SK-N-SH (cell line): ENCODE measurements around the gene CD83. TPM values are rescaled to one million over a fixed set of nuclear protein-coding genes. Genes with fewer than 3 reads are reported as not detected.

Experiments used
- CTCF ChIA-PET: fragments of 300-600, 350-600 bp; formaldehyde crosslinking; extraction: SDS; loops from one replicate; lab custom pipeline; 2021; lab: Yijun Ruan, JAX
- POLR2A ChIA-PET: fragments of 350-600 bp; sonication (Branson Sonifier 250); formaldehyde crosslinking; extraction: SDS; loops from one replicate; lab custom pipeline; 2020; ENCODE audit warnings: antibody characterized with exemption, inconsistent platforms; lab: Yijun Ruan, JAX
- DNase-seq: peaks from one replicate; pipeline ENCODE4 v3.0.0; 2012
- H2AFZ ChIP-seq: fragments of 200-600 bp; sonication (generic); 2 replicates; pipeline ENCODE4 v1.8.1; 2016; ENCODE audit warnings: antibody characterized with exemption, mild to moderate bottlenecking, low read depth
- H3F3A ChIP-seq: fragments of 200-600 bp; sonication (generic); replicated peaks from 2 replicates; pipeline ENCODE3; 2016; ENCODE audit warnings: antibody characterized with exemption, mild to moderate bottlenecking; ENCODE audit not compliant: insufficient read depth
- H3K27ac ChIP-seq, 2 experiments: fragments of 200-500 bp in 1 of 2; fragments of 200-600 bp in 1 of 2; sonication (Bioruptor generic) in 1 of 2; sonication (generic), shearing (Covaris generic) in 1 of 2; 2 replicates each; pipeline versions ENCODE4 v1.5.1 to v1.6.1; 2014 to 2016; ENCODE audit warnings: low read depth in 2 of 2, inconsistent platforms in 1 of 2, low read length in 1 of 2, mild to moderate bottlenecking in 1 of 2, mixed read lengths in 1 of 2
- H3K27me3 ChIP-seq: fragments of 200-600 bp; sonication (generic), shearing (Covaris generic); 2 replicates; pipeline ENCODE4 v1.6.1; 2016; ENCODE audit warnings: mixed run types; ENCODE audit not compliant: insufficient read depth
- H3K36me3 ChIP-seq, 2 experiments: fragments of 200-500 bp in 1 of 2; fragments of 200-600 bp in 1 of 2; sonication (Bioruptor generic) in 1 of 2; sonication (generic) in 1 of 2; replicated peaks in 1 of 2; 2 replicates each; pipeline versions ENCODE3 to v1.5.1; 2014 to 2016; ENCODE audit warnings: low read length in 1 of 2, mild to moderate bottlenecking in 1 of 2; ENCODE audit not compliant: insufficient read depth in 2 of 2, control insufficient read depth in 1 of 2
- H3K4me1 ChIP-seq, 2 experiments: fragments of 200-500 bp in 1 of 2; fragments of 200-600 bp in 1 of 2; sonication (Bioruptor generic) in 1 of 2; sonication (generic), shearing (Covaris generic) in 1 of 2; 2 replicates each; pipeline versions ENCODE4 v1.5.1 to v1.6.1; 2014 to 2016; ENCODE audit warnings: low read depth in 1 of 2, low read length in 1 of 2, mixed run types in 1 of 2; ENCODE audit not compliant: insufficient read depth in 2 of 2, control insufficient read depth in 1 of 2
- H3K4me2 ChIP-seq: fragments of 200-600 bp; sonication (generic), shearing (Covaris generic); 2 replicates; pipeline ENCODE4 v1.6.1; 2017; ENCODE audit warnings: mixed run types
- H3K4me3 ChIP-seq, 2 experiments: fragments of 200-500 bp in 1 of 2; fragments of 200-600 bp in 1 of 2; sonication (Bioruptor generic) in 1 of 2; sonication (generic), shearing (Covaris generic) in 1 of 2; 2 replicates each; pipeline versions ENCODE4 v1.5.1 to v1.8.1; 2014 to 2016; ENCODE audit warnings: low read depth in 2 of 2, inconsistent platforms in 1 of 2, low read length in 1 of 2, mild to moderate bottlenecking in 1 of 2, mixed read lengths in 1 of 2, moderate library complexity in 1 of 2
- H3K79me2 ChIP-seq: fragments of 200-600 bp; sonication (generic); 2 replicates; pipeline ENCODE4 v1.8.1; 2017; ENCODE audit warnings: mild to moderate bottlenecking; ENCODE audit not compliant: insufficient read depth
- H3K9ac ChIP-seq: fragments of 200-600 bp; sonication (generic); 2 replicates; pipeline ENCODE4 v1.6.1; 2017; ENCODE audit warnings: mixed run types
- H3K9me2 ChIP-seq: fragments of 200-600 bp; sonication (generic); 2 replicates; pipeline ENCODE4 v1.6.1; 2017; ENCODE audit warnings: mixed run types
- H3K9me3 ChIP-seq: fragments of 200-600 bp; sonication (generic); 2 replicates; pipeline ENCODE4 v1.6.1; 2017; ENCODE audit warnings: mixed run types, mild to moderate bottlenecking, moderate library complexity
- H4K20me1 ChIP-seq: fragments of 200-600 bp; sonication (generic); 2 replicates; pipeline ENCODE4 v1.6.1; 2017; ENCODE audit warnings: mild to moderate bottlenecking, mixed run types; ENCODE audit not compliant: insufficient read depth
- CHD2 ChIP-seq: fragments of 150-350 bp; IDR thresholded peaks from 2 replicates; pipeline ENCODE4 v1.6.1; 2018; ENCODE audit warnings: low read length; ENCODE audit not compliant: partially characterized antibody
- EZH2phosphoT487 ChIP-seq: fragments of 200-600 bp; sonication (generic); IDR thresholded peaks from 2 replicates; pipeline ENCODE4 v1.6.1; 2017; ENCODE audit warnings: low read depth, mixed run types, mild to moderate bottlenecking, antibody characterized with exemption, moderate library complexity, borderline replicate concordance
- GABPA ChIP-seq: IDR thresholded peaks from 2 replicates; pipeline ENCODE4 v1.4.0; 2012; ENCODE audit warnings: low read depth, mild to moderate bottlenecking
- JUND ChIP-seq: IDR thresholded peaks from 2 replicates; pipeline ENCODE4 v1.4.0; 2012
- NFIC ChIP-seq: IDR thresholded peaks from 2 replicates; pipeline ENCODE4 v1.4.0; 2012; ENCODE audit warnings: borderline replicate concordance
- NRF1 ChIP-seq: IDR thresholded peaks from 2 replicates; pipeline ENCODE4 v1.6.1; 2012; ENCODE audit warnings: low read depth, mild to moderate bottlenecking, low read length
- POLR2AphosphoS5 ChIP-seq: IDR thresholded peaks from 2 replicates; pipeline ENCODE4 v1.6.1; 2012; ENCODE audit warnings: low read depth, low read length
- RCOR1 ChIP-seq: fragments of 150-350 bp; IDR thresholded peaks from 2 replicates; pipeline ENCODE4 v1.6.1; 2017; ENCODE audit warnings: antibody characterized with exemption, low read length
- RFX5 ChIP-seq: IDR thresholded peaks from 2 replicates; pipeline ENCODE4 v1.6.1; 2012; ENCODE audit warnings: mild to moderate bottlenecking, improper control_type of control experiment, low read length
- RXRA ChIP-seq: IDR thresholded peaks from 2 replicates; pipeline ENCODE4 v1.4.0; 2012; ENCODE audit warnings: low read depth, mild to moderate bottlenecking, borderline replicate concordance
- TCF12 ChIP-seq: IDR thresholded peaks from 2 replicates; pipeline ENCODE4 v1.4.0; 2012
- TEAD4 ChIP-seq: IDR thresholded peaks from 2 replicates; pipeline ENCODE4 v1.4.0; 2012; ENCODE audit warnings: mild to moderate bottlenecking, borderline replicate concordance; ENCODE audit not compliant: insufficient read depth
- YY1 ChIP-seq: IDR thresholded peaks from 2 replicates; pipeline ENCODE4 v1.4.0; 2012; ENCODE audit warnings: low read depth, mild to moderate bottlenecking
- WGBS: methylation state at CpG from one replicate; pipeline ENCODE4 v1.1.6; 2017; ENCODE audit warnings: low lambda C conversion rate; 5-methylcytosine and 5-hydroxymethylcytosine counted together
- polyA plus RNA-seq, 3 experiments: library from polyadenylated mRNA; depleted of rRNA; stranded (reverse); fragments of >200 nt; gene quantifications; 2 replicates each; pipeline ENCODE4 v1.2.3, GENCODE V29; 2012
- TF ChIP-seq, protein P1 (sequence below): IDR thresholded peaks from 2 replicates; pipeline ENCODE4 v1.6.1; 2012; ENCODE audit warnings: mild to moderate bottlenecking, low read depth, low read length, moderate library complexity
- TF ChIP-seq, protein P2 (sequence below): fragments of 150-350 bp; IDR thresholded peaks from 2 replicates; pipeline ENCODE4 v1.6.1; 2016; ENCODE audit warnings: mild to moderate bottlenecking, low read depth, low read length
- TF ChIP-seq, protein P3 (sequence below): IDR thresholded peaks from 2 replicates; pipeline ENCODE4 v1.4.0; 2012; ENCODE audit warnings: low read depth, borderline replicate concordance

Gene CD83
- polyA plus RNA-seq, 1 of the 3 experiments (the other 2 are of a cell fraction): 2.0 TPM

DNA sequence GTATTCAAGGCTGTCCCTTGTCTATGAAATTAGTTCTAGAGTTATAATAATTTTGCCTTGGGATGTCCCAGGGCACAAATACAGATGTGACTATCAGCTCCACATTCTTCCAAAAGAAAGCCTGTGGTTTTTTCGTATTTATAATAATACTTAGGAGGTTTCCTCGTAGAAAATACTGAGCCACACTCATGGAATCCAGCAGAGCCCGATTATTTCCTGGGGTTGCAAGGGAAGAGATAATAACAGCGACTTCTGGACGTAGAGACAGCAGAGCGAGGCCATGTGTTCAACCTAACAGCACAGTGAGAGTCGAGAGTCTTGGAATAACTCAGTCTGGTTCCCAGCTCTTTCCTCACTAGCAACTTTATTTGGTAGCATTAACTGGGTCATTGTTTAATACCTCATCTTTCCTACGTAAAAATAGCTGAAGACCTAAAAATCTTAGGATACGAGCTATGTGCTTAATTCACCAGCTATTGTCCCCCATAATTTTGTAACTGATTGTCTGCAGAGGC lies 21.2 kb downstream of the CD83 start:
- H3K79me2 ChIP-seq: no peaks in the 10 kb centered on the region
- H3K4me1 ChIP-seq: no peaks in the 10 kb centered on the region; a peak in 1 of 4 replicates
- no peak overlapping the region for H3K9ac ChIP-seq
- H4K20me1 ChIP-seq: no peaks in the 10 kb centered on the region
- WGBS: 80% methylated on average over 9 of the region's 9 CpGs
- no peaks in the 10 kb centered on the region for H3K9me2 ChIP-seq
- H3K27ac ChIP-seq: no peak overlapping the region
- no peak overlapping the region for H3K4me2 ChIP-seq
- no peak overlapping the region for H2AFZ ChIP-seq
- no peak for DNase-seq
- H3F3A ChIP-seq: no peaks in the 10 kb centered on the region
- no peak overlapping the region for H3K4me3 ChIP-seq
- TF ChIP-seq CHD2 (no peak), EZH2phosphoT487 (no peak), NFIC (no peak)
- TF ChIP-seq, all 33 proteins: peak for 0
- no peaks in the 10 kb centered on the region for H3K9me3 ChIP-seq
- H3K36me3 ChIP-seq: no peaks in the 10 kb centered on the region
- POLR2A ChIA-PET: no interaction called here
- no peaks in the 10 kb centered on the region for H3K27me3 ChIP-seq
- CTCF ChIA-PET: interaction anchor here (1.1 to 2.2 kb wide), 3 partner anchors 10 to 230 kb away, joined by 3 to 9 read pairs (median 8); no protein-coding TSS in a partner anchor

DNA sequence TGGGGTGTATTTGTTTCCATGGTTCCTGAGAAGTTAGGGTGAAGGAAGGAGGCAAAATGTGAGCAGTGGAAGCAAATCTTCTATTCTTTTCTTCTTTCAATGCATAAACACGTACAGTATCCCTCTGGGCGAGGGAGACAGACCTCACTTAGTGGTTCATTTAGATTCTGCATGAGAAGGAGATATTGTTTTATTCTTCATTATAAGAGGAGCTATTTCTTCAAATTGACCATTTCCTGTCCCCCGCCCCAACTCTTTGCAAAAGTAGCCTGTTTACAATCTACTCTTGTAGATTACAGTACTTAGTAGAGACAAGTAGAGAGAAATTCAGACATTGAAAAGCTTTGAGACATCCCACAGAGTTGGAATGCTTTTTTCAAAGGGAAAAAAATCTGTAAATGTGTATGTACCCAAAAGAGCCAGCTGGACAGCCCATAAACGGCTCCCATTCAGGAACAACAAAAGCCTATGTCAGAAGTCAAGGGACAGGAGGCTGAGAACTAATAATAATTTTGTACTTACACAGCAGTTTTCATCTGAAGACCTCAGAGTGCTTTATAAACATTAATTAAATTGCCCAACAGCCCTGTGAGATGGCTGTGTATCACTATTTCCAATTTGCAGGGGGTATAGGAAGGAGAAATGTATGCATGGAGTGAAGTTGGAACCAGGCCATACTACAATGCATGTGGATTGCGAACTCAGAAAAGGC lies 23.9 kb downstream of the CD83 start:
- no peak overlapping the region for H3K4me2 ChIP-seq
- no peaks in the 10 kb centered on the region for H3F3A ChIP-seq
- H3K4me1 ChIP-seq: no peaks in the 10 kb centered on the region; a peak in 2 of 4 replicates
- ChIA-PET POLR2A (no interaction called here), CTCF (interaction anchor here (1.5 to 4.4 kb wide), 2 partner anchors 13 to 233 kb away, joined by 4 to 38 read pairs; no protein-coding TSS in a partner anchor)
- H3K36me3 ChIP-seq: no peaks in the 10 kb centered on the region
- no peak overlapping the region for H3K9ac ChIP-seq
- H3K27me3 ChIP-seq: no peaks in the 10 kb centered on the region
- no peaks in the 10 kb centered on the region for H3K9me2 ChIP-seq
- no peak for TF ChIP-seq TCF12
- no peak for TF ChIP-seq TEAD4
- TF ChIP-seq JUND: no peak
- TF ChIP-seq RCOR1: no peak
- no peak for TF ChIP-seq POLR2AphosphoS5
- TF ChIP-seq NRF1: no peak
- no peak for TF ChIP-seq GABPA
- no peaks in the 10 kb centered on the region for H3K9me3 ChIP-seq
- 87% methylated on average over 5 of the region's 5 CpGs for WGBS
- H3K4me3 ChIP-seq: no peak overlapping the region
- DNase-seq: no peak
- no peaks in the 10 kb centered on the region for H4K20me1 ChIP-seq
- H2AFZ ChIP-seq: no peak overlapping the region
- no peak overlapping the region for H3K27ac ChIP-seq
- no peaks in the 10 kb centered on the region for H3K79me2 ChIP-seq

DNA sequence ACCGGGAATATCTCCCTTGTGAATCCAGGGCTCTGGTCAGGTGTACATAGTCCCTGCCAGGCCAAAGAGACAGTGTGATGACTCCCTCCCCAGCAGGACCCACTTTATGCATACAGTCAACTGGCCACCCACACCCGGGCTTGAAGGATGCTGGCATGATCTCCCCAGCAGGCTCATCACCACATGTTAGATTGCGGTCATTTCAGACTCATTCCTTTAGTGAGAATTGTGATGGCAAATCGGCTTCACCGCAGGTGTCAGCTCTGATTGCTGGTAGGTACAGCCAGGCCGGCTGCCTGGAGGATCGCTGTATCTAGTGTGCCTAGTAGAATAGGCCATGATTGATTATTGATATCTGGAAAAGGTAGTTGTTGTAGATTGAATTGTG lies 24.5 kb downstream of the CD83 start:
- Histone ChIP-seq H2AFZ (no peak overlapping the region), H3K9me3 (no peaks in the 10 kb centered on the region), H3F3A (no peaks in the 10 kb centered on the region), H3K9ac (no peak overlapping the region), H3K36me3 (no peaks in the 10 kb centered on the region), H3K27me3 (no peaks in the 10 kb centered on the region), H3K9me2 (no peaks in the 10 kb centered on the region), H3K4me1 (no peaks in the 10 kb centered on the region; a peak in 2 of 4 replicates), H3K4me2 (no peak overlapping the region), H3K4me3 (no peak overlapping the region), H4K20me1 (no peaks in the 10 kb centered on the region), H3K79me2 (no peaks in the 10 kb centered on the region), H3K27ac (no peak overlapping the region)
- 87% methylated on average over 5 of the region's 7 CpGs for WGBS
- DNase-seq: no peak
- ChIA-PET POLR2A (no interaction called here), CTCF (interaction anchor here (1.0 to 4.4 kb wide), 3 partner anchors 13 to 234 kb away, joined by 3 to 38 read pairs (median 4); no protein-coding TSS in a partner anchor)
- TF ChIP-seq, protein P1, sequence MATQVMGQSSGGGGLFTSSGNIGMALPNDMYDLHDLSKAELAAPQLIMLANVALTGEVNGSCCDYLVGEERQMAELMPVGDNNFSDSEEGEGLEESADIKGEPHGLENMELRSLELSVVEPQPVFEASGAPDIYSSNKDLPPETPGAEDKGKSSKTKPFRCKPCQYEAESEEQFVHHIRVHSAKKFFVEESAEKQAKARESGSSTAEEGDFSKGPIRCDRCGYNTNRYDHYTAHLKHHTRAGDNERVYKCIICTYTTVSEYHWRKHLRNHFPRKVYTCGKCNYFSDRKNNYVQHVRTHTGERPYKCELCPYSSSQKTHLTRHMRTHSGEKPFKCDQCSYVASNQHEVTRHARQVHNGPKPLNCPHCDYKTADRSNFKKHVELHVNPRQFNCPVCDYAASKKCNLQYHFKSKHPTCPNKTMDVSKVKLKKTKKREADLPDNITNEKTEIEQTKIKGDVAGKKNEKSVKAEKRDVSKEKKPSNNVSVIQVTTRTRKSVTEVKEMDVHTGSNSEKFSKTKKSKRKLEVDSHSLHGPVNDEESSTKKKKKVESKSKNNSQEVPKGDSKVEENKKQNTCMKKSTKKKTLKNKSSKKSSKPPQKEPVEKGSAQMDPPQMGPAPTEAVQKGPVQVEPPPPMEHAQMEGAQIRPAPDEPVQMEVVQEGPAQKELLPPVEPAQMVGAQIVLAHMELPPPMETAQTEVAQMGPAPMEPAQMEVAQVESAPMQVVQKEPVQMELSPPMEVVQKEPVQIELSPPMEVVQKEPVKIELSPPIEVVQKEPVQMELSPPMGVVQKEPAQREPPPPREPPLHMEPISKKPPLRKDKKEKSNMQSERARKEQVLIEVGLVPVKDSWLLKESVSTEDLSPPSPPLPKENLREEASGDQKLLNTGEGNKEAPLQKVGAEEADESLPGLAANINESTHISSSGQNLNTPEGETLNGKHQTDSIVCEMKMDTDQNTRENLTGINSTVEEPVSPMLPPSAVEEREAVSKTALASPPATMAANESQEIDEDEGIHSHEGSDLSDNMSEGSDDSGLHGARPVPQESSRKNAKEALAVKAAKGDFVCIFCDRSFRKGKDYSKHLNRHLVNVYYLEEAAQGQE: no peak
- TF ChIP-seq, protein P2, sequence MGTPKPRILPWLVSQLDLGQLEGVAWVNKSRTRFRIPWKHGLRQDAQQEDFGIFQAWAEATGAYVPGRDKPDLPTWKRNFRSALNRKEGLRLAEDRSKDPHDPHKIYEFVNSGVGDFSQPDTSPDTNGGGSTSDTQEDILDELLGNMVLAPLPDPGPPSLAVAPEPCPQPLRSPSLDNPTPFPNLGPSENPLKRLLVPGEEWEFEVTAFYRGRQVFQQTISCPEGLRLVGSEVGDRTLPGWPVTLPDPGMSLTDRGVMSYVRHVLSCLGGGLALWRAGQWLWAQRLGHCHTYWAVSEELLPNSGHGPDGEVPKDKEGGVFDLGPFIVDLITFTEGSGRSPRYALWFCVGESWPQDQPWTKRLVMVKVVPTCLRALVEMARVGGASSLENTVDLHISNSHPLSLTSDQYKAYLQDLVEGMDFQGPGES: no peak
- TF ChIP-seq CHD2 (no peak), RXRA (no peak), NRF1 (no peak), TCF12 (no peak), YY1 (no peak), GABPA (no peak), RFX5 (no peak)
- TF ChIP-seq, protein P3, sequence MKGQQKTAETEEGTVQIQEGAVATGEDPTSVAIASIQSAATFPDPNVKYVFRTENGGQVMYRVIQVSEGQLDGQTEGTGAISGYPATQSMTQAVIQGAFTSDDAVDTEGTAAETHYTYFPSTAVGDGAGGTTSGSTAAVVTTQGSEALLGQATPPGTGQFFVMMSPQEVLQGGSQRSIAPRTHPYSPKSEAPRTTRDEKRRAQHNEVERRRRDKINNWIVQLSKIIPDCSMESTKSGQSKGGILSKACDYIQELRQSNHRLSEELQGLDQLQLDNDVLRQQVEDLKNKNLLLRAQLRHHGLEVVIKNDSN: no peak
